HEK293 (cell line): ENCODE measurements around the gene UHRF2.

Experiments used
- CTCF ChIA-PET: fragments of 350-600 bp; formaldehyde crosslinking; extraction: SDS; loops from one replicate; lab custom pipeline; 2021; ENCODE audit warnings: antibody characterized with exemption; lab: Yijun Ruan, JAX
- POLR2A ChIA-PET: fragments of 300-600 bp; formaldehyde crosslinking; extraction: SDS; loops from one replicate; lab custom pipeline; 2020; ENCODE audit warnings: antibody characterized with exemption, inconsistent platforms; lab: Yijun Ruan, JAX
- H3K27ac ChIP-seq: fragments of 200-500 bp; sonication (Bioruptor generic); 2 replicates; pipeline ENCODE4 v1.5.1; 2014; ENCODE audit warnings: low read depth, low read length, control low read depth, inconsistent platforms; ENCODE audit errors: extremely low read depth
- H3K36me3 ChIP-seq, 2 experiments: fragments of 200-500 bp in 1 of 2; sonication (Bioruptor generic) in 1 of 2; 1 replicate in 1 of 2; 2 replicates in 1 of 2; pipeline ENCODE4 v1.5.1; 2014 to 2017; ENCODE audit warnings: inconsistent platforms in 2 of 2, low read length in 2 of 2; ENCODE audit not compliant: control insufficient read depth in 2 of 2, insufficient read depth in 1 of 2
- H3K4me1 ChIP-seq: fragments of 200-500 bp; sonication (Bioruptor generic); 2 replicates; pipeline ENCODE4 v1.5.1; 2014; ENCODE audit warnings: mild to moderate bottlenecking, low read length, inconsistent platforms; ENCODE audit not compliant: control insufficient read depth, insufficient read depth
- H3K4me3 ChIP-seq: 2 replicates; pipeline ENCODE4 v1.5.1; 2011; ENCODE audit warnings: low read depth, mild to moderate bottlenecking, control low read depth, low read length, moderate library complexity
- H3K9me3 ChIP-seq: fragments of 200-500 bp; sonication (Bioruptor generic); 2 replicates; pipeline ENCODE4 v1.5.1; 2014; ENCODE audit warnings: low read depth, low read length, inconsistent platforms; ENCODE audit not compliant: control insufficient read depth, insufficient read depth
- HOXC10 ChIP-seq: sonication (generic); formaldehyde crosslinking; IDR thresholded peaks from 2 replicates; pipeline ENCODE4 v1.8.1; 2023; ENCODE audit warnings: mild to moderate bottlenecking, missing genetic modification reagents
- KLF7 ChIP-seq: fragments of 450-650 bp; formaldehyde crosslinking; IDR thresholded peaks from 2 replicates; pipeline ENCODE4 v1.5.1; 2016; ENCODE audit warnings: missing biosample characterization, missing genetic modification characterization, borderline replicate concordance
- SCRT2 ChIP-seq: fragments of 450-650 bp; formaldehyde crosslinking; IDR thresholded peaks from 2 replicates; pipeline ENCODE4 v1.5.1; 2016; ENCODE audit warnings: missing biosample characterization, missing genetic modification characterization
- SETDB1 ChIP-seq: IDR thresholded peaks from one replicate; pipeline ENCODE4 v1.6.1; 2017; ENCODE audit warnings: mild to moderate bottlenecking, low read length, moderate library complexity, mixed read lengths; ENCODE audit not compliant: insufficient read length
- ZFHX2 ChIP-seq: fragments of 450-650 bp; formaldehyde crosslinking; conservative IDR thresholded peaks from 2 replicates; pipeline ENCODE4 v1.5.1; 2016; ENCODE audit warnings: missing biosample characterization, missing genetic modification characterization
- ZNF140 ChIP-seq: fragments of 450-650 bp; formaldehyde crosslinking; IDR thresholded peaks from 2 replicates; pipeline ENCODE4 v1.5.1; 2016; ENCODE audit warnings: missing biosample characterization, missing genetic modification characterization
- ZNF146 ChIP-seq: fragments of 450-650 bp; formaldehyde crosslinking; IDR thresholded peaks from 2 replicates; pipeline ENCODE4 v1.5.1; 2016; ENCODE audit warnings: missing biosample characterization, missing genetic modification characterization
- ZNF354C ChIP-seq: fragments of 450-650 bp; formaldehyde crosslinking; IDR thresholded peaks from 2 replicates; pipeline ENCODE4 v1.5.1; 2016; ENCODE audit warnings: missing biosample characterization, missing genetic modification characterization, low read depth, borderline replicate concordance
- ZNF548 ChIP-seq: fragments of 450-650 bp; formaldehyde crosslinking; IDR thresholded peaks from 2 replicates; pipeline ENCODE4 v1.5.1; 2016; ENCODE audit warnings: missing biosample characterization, missing genetic modification characterization
- ZNF596 ChIP-seq: fragments of 450-650 bp; IDR thresholded peaks from 2 replicates; pipeline ENCODE4 v1.5.0; 2018; ENCODE audit warnings: missing biosample characterization, mild to moderate bottlenecking, missing genetic modification characterization, moderate library complexity
- ZNF792 ChIP-seq: fragments of 450-650 bp; formaldehyde crosslinking; IDR thresholded peaks from 2 replicates; pipeline ENCODE4 v1.5.1; 2016; ENCODE audit warnings: missing biosample characterization, missing genetic modification characterization
- TF ChIP-seq, protein P1 (sequence below): fragments of 450-650 bp; formaldehyde crosslinking; optimal IDR thresholded peaks from 2 replicates; pipeline ENCODE3; 2016; ENCODE audit warnings: missing biosample characterization, mild to moderate bottlenecking, missing genetic modification characterization
- TF ChIP-seq, protein P2 (sequence below): fragments of 450-650 bp; formaldehyde crosslinking; IDR thresholded peaks from 2 replicates; pipeline ENCODE4 v1.5.1; 2016; ENCODE audit warnings: missing biosample characterization, missing genetic modification characterization
- TF ChIP-seq, protein P3 (sequence below): fragments of 450-650 bp; formaldehyde crosslinking; IDR thresholded peaks from 2 replicates; pipeline ENCODE4 v1.5.1; 2016; ENCODE audit warnings: missing biosample characterization, missing genetic modification characterization
- TF ChIP-seq, protein P4 (sequence below): fragments of 450-650 bp; formaldehyde crosslinking; IDR thresholded peaks from 2 replicates; pipeline ENCODE4 v1.5.1; 2016; ENCODE audit warnings: missing biosample characterization, missing genetic modification characterization
- TF ChIP-seq, protein P5 (sequence below): fragments of 450-650 bp; formaldehyde crosslinking; IDR thresholded peaks from 2 replicates; pipeline ENCODE4 v1.5.1; 2017; ENCODE audit warnings: missing biosample characterization, mild to moderate bottlenecking, missing genetic modification characterization, moderate library complexity
- TF ChIP-seq, protein P6 (sequence below): fragments of 450-650 bp; formaldehyde crosslinking; IDR thresholded peaks from 2 replicates; pipeline ENCODE4 v1.5.1; 2016; ENCODE audit warnings: missing biosample characterization, missing genetic modification characterization, borderline replicate concordance

UHRF2 gene

DNA sequence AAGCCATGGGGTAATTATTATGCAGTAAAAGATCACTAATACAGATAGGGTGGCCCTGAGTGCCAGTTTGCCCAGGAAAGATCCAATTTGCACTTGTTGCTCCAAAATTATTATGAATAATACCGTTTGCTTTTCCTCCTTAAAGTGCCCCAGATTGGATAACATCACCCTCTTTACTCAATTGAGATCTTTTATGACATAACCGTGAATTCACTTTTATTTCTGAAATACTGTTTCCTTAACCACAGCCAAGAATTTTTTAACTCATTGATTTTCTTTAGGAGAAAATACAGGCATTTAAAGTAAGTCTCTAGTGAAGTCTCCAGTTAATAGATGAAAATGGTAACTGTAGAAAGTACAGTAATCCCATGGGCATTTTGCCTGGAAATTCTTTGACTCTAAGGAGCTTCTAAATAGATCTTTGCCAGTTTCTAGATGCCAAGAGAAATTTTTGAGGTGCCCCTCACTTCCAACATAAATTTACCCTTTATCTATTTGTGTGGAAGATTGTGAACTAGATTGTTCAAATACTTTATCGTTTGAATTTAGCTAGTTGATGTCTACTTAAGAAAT is 99.2 kb downstream of the UHRF2 start:
- Histone ChIP-seq H3K36me3 (peaks cover 7 to 14% of the 10 kb centered on the region in 2 experiments; a peak in 2 of 3 replicates), H3K27ac (no peak overlapping the region), H3K4me1 (no peaks in the 10 kb centered on the region), H3K4me3 (no peak overlapping the region), H3K9me3 (no peaks in the 10 kb centered on the region)
- ChIA-PET CTCF (interaction anchor here (0.6 to 1.8 kb wide), 2 partner anchors 13 to 56 kb away, joined by 3 to 7 read pairs; no protein-coding TSS in a partner anchor), POLR2A (no interaction called here)
- peak; percentile 4; the same call in 1 of the 2 replicates for TF ChIP-seq SCRT2
- no peak for TF ChIP-seq ZNF596 (tag by site-specific recombination)

DNA sequence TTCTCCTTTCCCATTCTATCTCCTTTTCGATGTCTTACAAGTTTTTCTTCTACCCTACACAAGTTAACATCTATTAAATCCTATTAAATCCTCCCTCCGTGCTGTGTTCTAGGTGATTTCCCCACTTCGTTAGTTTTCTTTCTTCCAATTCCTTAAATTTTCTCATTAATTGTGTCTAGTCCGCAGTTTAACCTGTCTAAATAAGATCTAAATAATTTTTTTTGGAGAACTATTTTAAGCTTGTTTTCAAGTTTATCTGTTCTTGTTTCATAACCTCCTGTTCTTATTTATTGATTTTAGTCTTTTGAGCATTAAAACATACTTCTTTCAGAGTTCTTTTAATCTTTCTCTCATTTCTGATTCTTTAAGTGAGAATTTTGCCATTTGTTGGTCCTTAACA is 109.3 kb downstream of the UHRF2 start:
- ChIA-PET CTCF (interaction anchor here (0.7 kb wide), 1 partner anchor 131 kb away, joined by 3 read pairs; no protein-coding TSS in a partner anchor), POLR2A (no interaction called here)
- H3K9me3 ChIP-seq: no peaks in the 10 kb centered on the region; the same call in 1 of the 2 replicates
- H3K36me3 ChIP-seq: no peaks in the 10 kb centered on the region
- no peak overlapping the region for H3K4me3 ChIP-seq
- no peaks in the 10 kb centered on the region for H3K4me1 ChIP-seq
- no peak overlapping the region for H3K27ac ChIP-seq
- TF ChIP-seq, protein P1, sequence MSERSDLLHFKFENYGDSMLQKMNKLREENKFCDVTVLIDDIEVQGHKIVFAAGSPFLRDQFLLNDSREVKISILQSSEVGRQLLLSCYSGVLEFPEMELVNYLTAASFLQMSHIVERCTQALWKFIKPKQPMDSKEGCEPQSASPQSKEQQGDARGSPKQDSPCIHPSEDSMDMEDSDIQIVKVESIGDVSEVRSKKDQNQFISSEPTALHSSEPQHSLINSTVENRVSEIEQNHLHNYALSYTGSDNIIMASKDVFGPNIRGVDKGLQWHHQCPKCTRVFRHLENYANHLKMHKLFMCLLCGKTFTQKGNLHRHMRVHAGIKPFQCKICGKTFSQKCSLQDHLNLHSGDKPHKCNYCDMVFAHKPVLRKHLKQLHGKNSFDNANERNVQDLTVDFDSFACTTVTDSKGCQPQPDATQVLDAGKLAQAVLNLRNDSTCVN (tag by site-specific recombination): no peak
- TF ChIP-seq ZNF354C (tag by site-specific recombination) (no peak), SETDB1 (peak; percentile 63)
- TF ChIP-seq, protein P2, sequence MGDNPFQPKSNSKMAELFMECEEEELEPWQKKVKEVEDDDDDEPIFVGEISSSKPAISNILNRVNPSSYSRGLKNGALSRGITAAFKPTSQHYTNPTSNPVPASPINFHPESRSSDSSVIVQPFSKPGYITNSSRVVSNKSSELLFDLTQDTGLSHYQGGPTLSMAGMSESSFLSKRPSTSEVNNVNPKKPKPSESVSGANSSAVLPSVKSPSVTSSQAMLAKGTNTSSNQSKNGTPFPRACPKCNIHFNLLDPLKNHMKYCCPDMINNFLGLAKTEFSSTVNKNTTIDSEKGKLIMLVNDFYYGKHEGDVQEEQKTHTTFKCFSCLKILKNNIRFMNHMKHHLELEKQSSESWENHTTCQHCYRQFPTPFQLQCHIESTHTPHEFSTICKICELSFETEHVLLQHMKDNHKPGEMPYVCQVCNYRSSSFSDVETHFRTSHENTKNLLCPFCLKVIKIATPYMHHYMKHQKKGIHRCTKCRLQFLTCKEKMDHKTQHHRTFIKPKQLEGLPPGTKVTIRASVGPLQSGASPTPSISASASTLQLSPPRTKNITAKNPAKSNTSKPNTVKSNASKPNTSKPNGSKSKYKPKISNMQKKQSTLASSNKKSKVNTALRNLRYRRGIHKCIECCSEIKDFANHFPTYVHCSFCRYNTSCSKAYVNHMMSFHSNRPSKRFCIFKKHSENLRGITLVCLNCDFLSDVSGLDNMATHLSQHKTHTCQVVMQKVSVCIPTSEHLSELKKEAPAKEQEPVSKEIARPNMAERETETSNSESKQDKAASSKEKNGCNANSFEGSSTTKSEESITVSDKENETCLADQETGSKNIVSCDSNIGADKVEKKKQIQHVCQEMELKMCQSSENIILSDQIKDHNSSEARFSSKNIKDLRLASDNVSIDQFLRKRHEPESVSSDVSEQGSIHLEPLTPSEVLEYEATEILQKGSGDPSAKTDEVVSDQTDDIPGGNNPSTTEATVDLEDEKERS: 0 out of 2 replicates have a peak, but pooled peaks have one; percentile 50
- TF ChIP-seq, protein P3, sequence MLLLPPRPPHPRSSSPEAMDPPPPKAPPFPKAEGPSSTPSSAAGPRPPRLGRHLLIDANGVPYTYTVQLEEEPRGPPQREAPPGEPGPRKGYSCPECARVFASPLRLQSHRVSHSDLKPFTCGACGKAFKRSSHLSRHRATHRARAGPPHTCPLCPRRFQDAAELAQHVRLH (tag by site-specific recombination): no peak

DNA sequence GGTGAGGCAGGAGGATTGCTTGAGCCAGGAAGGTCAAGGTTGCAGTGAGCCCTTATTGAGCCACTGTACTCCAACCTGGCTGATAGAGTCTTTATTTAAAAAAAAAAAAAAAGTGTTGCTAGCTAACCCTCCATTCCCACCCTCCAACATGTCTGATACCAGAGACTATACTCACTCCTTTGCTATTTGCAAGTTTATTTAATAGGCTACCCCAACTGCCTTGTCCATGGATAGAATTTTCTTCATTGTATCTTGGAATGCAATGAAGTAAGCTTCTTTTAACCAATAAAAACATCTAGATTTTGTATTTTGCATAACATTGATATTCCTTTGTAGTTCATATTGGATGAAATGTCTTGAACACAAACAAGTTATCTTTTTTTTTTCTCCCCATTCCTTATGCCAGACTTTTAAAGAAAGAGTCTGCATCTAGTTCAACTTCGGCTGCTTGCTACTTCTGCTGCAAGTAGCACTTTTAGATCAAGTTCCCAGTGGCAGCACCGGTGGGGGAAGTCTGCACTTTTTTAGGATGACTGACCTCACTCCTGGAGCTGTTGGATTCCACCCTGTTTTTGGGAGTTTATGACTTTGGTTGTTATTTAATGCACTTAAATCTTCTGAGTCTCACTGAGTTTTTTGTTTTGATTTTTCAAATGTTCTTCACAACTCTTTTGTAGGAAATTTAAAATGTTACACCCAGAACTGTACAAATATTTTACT is 112.5 kb downstream of the UHRF2 start:
- H3K4me1 ChIP-seq: no peaks in the 10 kb centered on the region
- H3K4me3 ChIP-seq: no peak overlapping the region
- H3K27ac ChIP-seq: no peak overlapping the region
- POLR2A ChIA-PET: interaction anchor here (0.6 to 0.7 kb wide), 3 partner anchors 41 to 682 kb away, joined by 3 to 4 read pairs (median 4); no protein-coding TSS in a partner anchor
- CTCF ChIA-PET: interaction anchor here (0.6 kb wide), 2 partner anchors 11 to 13 kb away, joined by 3 to 7 read pairs; no protein-coding TSS in a partner anchor
- no peaks in the 10 kb centered on the region; the same call in 1 of the 2 replicates for H3K9me3 ChIP-seq
- no peaks in the 10 kb centered on the region for H3K36me3 ChIP-seq
- no peak for TF ChIP-seq ZFHX2 (tag by site-specific recombination)
- no peak for TF ChIP-seq KLF7
- TF ChIP-seq ZNF146 (tag by site-specific recombination): no peak
- TF ChIP-seq, protein P4, sequence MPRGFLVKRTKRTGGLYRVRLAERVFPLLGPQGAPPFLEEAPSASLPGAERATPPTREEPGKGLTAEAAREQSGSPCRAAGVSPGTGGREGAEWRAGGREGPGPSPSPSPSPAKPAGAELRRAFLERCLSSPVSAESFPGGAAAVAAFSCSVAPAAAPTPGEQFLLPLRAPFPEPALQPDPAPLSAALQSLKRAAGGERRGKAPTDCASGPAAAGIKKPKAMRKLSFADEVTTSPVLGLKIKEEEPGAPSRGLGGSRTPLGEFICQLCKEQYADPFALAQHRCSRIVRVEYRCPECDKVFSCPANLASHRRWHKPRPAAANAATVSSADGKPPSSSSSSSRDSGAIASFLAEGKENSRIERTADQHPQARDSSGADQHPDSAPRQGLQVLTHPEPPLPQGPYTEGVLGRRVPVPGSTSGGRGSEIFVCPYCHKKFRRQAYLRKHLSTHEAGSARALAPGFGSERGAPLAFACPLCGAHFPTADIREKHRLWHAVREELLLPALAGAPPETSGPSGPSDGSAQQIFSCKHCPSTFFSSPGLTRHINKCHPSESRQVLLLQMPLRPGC (tag by site-specific recombination): no peak
- no peak for TF ChIP-seq ZNF548 (tag by site-specific recombination)
- TF ChIP-seq, protein P5, sequence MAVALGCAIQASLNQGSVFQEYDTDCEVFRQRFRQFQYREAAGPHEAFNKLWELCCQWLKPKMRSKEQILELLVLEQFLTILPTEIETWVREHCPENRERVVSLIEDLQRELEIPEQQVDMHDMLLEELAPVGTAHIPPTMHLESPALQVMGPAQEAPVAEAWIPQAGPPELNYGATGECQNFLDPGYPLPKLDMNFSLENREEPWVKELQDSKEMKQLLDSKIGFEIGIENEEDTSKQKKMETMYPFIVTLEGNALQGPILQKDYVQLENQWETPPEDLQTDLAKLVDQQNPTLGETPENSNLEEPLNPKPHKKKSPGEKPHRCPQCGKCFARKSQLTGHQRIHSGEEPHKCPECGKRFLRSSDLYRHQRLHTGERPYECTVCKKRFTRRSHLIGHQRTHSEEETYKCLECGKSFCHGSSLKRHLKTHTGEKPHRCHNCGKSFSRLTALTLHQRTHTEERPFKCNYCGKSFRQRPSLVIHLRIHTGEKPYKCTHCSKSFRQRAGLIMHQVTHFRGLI: no peak
- TF ChIP-seq ZNF792 (tag by site-specific recombination): no peak
- TF ChIP-seq HOXC10 (CRISPR knock-in tag): no peak
- TF ChIP-seq ZNF140 (tag by site-specific recombination): no peak
- TF ChIP-seq, protein P6, sequence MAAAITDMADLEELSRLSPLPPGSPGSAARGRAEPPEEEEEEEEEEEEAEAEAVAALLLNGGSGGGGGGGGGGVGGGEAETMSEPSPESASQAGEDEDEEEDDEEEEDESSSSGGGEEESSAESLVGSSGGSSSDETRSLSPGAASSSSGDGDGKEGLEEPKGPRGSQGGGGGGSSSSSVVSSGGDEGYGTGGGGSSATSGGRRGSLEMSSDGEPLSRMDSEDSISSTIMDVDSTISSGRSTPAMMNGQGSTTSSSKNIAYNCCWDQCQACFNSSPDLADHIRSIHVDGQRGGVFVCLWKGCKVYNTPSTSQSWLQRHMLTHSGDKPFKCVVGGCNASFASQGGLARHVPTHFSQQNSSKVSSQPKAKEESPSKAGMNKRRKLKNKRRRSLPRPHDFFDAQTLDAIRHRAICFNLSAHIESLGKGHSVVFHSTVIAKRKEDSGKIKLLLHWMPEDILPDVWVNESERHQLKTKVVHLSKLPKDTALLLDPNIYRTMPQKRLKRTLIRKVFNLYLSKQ (tag by site-specific recombination): no peak
